Activated CD8-positive, alpha-beta memory T cell treated with anti-CD3 and anti-CD28 coated beads, Interleukin-2, amount 50 U/mL, for 1 hour (primary cell): Measurements from ENCODE around the gene SLC2A11.
"Not testable (repeated sequence)": the region's sequence is repeated elsewhere in the genome, so short reads cannot be mapped to it uniquely, and the experiment has no call there.

ENCODE experiments used
- DNase-seq: peaks from one replicate; pipeline ENCODE4 v3.0.0-alpha.2; 2020; ENCODE audit errors: extremely low read depth

Gene SLC2A11

DNA sequence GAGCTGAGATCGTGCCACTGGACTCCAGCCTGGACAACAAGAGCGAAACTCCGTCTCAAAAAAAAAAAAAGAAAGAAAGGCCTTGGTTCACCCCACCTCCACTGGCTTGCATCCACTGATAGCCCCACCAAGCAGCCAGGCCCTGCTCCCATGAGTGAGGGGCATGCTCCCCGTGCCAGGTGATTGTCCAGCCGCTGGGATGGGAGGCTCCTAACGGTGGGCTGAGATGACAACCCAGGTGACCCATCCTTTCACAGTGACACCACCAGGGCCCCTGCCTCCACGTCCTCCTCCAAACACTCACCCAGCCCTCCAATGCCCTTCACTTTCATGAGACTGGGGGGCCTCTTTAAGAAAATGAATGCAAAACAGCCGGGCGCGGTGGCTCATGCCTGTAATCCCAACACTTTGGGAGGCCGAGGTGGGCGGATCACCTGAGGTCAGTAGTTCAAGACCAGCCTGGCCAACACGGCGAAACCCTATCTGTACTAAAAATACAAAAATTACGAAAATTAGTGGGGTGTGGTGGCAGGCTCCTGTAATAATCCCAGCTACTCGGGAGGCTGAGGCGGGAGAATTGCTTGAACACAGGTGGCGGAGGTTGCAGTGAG lies 10.3 kb upstream of the SLC2A11 start:
- DNase-seq, result no peak

DNA sequence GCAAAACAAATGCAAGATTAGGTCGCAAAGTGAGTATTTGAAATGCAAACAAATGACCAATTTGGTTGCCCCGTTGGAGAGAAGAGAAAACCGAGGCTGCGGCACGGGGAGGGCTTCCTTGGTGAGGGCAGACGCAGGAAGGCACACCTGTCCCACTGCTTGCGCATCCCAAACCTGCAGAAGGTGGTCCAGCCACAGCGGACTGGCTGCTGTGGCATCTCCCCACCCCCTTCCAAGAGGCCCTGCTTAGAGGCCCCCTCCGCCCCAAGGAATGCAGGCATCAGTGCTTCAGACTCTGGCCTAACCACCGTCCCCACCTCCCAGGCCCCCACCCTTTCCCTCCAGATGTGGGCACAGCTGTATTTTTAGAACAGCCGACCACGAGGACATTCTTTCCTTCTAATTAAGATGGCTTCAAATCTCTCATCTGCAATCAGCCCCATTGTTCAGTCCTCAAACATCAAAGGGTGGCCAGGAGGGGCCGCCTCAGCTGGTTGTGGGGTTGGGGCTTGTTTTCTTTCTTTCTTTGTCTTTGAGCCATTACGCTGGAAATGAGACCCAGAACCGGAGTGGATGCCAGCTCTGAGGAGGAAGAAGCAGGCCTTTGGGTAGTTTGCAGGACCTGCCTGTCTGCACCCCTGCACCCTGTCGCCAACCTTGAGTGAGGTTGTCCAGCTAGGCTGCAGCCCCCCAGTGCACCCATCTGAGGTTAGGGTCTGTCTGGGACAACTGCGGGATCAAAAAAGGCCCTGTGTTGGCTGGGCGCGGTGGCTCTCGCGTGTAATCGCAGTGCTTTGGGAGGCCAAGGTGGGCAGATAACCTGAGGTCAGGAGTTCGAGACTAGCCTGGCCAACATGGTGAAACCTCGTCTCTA lies 9.4 kb upstream of the SLC2A11 start:
- no peak for DNase-seq

DNA sequence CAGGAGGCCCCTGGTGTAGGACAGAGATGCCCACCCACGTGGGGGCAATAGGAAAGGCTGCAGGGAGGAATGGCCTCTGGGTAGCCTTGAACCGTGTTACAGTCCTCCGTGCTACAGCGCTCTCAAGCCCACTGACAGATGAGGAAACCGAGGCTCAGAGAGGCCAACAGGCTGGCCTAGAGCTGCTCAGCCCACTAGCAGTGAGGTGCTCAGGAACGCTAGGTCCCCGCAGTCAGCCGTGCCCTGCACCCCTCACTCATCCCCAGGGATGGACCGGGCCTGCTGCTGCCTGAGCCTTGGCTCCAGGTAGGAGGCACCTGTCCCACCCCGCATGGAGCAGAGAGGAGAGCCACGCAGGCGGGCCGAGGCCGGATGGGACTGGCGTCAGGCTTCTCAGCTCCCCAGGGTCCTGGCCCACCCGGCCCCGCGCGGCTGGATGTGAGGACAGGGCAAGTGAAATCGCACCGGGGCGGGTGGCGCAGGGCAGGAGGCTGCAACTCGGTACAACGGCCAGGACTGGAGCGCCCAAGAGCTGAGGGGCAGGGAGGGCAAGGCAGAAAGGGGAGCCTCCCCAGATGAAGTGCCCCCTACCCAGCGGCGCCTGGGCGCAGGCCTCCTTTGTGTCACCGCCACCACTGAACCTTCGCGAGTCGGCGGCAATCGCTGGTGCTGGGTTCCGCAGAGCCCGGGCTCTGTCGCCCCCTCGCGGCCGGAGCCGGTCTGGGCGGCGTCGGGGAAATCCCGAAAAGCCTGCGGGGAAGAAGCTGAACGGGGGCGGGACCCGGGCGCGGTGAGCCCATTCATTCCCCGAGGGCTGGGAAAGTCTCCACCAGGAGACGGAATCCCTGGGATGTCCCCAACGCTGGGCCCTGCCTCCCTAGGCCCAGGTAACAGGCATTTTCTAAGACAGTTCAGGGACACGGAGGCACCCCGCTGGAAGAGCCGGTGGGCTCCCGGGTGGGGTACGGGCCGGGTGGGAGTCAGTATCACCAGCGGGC lies 8.4 kb upstream of the SLC2A11 start:
- no peak for DNase-seq

DNA sequence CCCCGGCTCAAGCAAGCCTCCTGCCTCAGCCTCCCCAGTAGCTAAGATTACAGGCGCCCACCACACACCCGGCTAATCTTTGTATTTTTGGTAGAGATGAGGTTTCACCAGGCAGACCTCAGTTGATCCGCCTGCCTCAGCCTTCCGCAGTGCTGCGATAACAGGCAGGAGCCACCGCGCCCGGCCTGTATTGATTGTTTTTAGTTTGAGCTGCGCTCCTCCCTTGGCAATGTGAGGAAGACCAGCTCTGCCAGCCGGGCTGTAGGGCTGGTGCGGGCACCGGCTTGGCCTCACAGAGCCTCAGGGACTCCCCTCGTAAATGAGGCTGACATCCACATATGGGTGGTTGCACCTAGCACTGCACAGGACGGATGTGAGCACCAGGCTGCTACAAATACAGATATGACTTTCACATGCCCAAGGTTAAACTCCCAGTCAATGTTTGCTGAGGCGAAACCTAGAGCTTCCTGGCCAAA lies 7.5 kb upstream of the SLC2A11 start:
- no peak for DNase-seq

DNA sequence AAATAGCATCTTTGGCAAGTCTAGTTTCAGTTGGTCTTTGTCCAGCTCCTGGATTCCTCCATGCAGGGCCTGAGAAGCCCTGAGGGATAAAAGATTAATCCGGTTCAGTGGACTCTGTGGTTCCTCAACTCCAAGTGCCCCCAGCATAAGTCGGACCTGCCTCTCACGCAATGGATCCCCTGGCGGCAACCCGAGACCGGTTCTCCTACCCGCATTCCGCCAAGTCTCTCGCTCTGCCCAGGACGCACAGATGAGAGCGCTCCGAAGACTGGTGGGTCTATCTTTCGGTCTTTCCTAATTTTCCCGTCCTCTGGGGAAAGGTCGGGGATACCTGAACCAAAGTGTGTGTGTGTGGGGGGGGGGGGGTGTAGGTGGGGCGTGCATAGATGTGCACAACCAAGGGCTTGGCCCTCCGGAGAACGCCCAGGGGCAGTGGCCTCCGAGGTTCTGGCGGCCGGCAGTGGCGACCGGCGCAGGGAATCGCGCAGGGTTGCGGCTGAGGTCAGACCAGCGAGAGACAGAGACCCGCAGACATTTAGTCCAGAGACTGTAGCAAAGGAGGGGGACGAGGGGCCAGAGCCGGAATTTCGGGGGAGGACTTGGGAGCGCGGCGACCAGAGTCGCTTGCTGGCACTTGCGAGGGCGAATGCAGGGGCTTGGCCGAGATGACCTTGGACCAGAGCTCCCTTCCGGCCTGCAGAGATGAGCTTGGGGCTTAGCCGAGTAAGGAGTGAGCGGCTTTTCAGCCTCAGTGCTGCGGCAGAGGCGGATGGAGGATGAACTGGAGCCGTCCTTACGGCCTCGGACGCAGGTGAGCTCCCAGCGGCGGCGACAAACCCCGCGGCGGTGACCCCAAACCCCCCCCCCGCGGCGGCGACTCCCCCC lies 712 bp upstream of the SLC2A11 start:
- no peak for DNase-seq

DNA sequence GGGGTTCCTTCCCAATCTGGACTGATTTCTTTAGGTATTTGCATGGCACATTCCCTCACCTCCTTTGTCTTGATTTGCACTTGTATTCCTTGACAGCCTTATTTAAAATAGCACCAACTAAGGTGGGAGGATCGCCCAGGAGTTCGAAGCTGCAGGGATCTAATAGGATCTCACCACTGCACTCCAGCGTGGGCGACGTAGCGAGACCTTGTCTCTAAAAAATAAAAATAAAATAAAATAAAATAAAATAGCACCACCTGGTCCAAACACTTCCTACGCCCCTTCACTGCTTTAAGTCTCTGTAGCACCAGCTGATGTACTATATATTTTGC lies 775 bp downstream of the SLC2A11 start:
- no peak for DNase-seq

DNA sequence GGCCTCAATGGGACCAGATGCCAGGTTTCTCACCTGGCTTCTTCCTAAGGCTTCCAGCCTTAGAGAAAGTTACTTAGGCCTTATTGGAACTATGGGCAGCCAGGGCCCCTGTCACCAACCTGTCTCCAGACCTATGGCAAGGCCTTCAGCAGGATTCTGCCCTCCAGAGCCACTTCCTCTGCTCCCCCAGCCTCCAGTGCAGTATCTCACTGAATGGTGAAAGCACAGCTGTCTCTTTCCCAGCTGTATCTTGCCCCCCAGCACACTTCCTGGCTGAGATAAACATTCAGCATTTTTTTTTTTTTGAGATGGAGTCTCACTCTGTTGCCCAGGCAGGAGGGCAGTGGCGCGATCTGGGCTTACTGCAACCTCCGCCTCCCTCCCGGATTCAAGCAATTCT lies 1.5 kb downstream of the SLC2A11 start:
- no peak for DNase-seq

DNA sequence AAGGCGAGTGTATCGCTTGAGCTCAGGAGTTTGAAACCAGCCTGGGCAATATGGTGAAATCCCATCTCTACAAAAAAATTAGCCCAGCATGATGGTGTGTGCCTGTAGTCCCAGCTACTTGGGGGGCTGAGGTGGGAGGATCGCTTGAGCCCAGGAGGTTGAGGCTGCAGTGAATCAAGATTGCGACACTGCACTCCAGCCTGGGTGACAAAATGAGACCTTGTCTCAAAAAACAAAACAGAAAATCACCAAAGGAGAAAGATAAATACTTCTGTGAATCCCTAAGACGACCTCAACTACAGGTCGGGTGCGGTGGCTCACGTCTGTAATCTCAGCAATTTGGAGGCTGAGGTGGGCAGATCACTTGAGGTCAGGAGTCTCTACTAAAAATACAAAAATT lies 2.5 kb downstream of the SLC2A11 start:
- DNase-seq, result not testable (repeated sequence)

DNA sequence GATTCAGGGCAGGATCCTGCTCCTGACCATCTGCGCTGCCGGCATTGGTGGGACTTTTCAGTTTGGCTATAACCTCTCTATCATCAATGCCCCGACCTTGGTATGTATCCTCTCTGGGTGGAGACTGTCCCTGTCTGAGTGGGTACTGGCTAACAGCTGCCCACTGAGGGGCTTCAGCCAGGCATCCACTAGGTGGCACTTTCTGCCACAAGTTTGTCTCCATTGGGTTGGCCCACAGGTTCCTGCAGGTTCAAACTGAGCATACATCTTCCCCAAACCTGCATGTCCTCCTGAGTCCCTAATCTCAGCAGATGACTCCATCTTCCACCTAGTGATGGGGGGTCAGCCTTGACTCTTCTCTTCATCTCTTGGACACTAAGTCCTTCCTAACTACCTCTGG lies 4.4 kb downstream of the SLC2A11 start:
- DNase-seq, result no peak

DNA sequence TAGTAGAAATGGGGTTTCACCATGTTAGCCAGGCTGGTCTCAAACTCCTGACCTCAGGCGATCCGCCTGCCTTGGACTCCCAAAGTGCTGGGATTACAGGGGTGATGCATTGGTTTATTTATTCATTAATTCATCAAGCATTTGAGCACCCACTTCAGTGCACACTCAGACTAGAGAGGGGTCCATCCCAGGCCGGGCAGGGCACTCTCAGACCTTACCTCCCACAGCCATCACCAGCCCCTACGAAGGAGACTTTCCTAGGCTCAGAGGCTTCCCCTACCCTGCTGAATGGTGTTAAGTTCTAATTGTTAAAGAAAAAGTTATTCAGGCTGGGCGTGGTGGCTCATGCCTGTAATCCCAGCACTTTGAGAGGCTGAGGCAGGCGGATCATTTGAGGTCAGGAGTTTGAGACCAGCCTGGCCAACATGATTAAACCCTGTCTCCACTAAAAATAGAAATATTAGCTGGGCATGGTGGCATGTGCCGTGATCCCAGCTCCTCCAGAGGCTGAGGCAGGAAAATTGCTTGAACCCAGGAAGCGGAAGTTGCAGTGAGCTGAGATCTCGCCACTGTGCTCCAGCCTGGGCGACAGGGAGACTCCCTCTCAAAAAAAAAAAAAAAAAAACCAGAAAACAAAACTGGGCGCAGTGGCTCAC lies 7.0 kb downstream of the SLC2A11 start:
- not testable (repeated sequence) for DNase-seq

DNA sequence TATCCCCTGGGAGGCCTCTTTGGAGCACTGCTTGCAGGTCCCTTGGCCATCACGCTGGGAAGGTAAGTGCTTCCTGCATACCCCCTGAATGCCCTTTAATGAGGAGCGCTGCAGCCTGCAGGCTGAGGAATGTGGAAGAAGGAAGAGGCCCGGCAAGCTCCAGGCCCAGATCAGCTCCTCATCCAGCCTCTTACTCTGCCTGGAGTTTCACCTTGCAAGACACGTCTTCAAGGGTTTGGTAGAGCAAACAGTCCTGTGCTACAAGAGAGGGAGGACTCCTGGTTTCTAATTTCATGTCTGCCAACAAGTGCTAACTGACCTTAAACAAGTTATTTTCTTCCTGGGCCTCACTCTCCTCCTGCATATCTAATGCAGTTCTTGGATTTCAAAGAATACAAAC lies 10.9 kb downstream of the SLC2A11 start:
- DNase-seq, result no peak

DNA sequence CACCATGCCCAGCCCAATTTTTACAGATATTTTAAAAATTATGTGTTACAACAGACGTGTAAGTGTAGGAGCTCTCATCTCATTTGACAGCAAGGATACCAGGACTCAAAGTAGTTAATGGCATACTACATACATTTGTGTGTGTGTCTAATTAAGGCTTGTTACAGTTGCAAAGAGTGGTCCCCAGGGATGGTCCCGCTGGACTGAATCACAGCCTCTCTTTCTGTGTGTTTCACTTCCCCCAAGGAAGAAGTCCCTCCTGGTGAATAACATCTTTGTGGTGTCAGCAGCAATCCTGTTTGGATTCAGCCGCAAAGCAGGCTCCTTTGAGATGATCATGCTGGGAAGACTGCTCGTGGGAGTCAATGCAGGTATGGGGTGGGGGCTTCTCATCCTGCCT lies 17.2 kb downstream of the SLC2A11 start:
- DNase-seq, result no peak

DNA sequence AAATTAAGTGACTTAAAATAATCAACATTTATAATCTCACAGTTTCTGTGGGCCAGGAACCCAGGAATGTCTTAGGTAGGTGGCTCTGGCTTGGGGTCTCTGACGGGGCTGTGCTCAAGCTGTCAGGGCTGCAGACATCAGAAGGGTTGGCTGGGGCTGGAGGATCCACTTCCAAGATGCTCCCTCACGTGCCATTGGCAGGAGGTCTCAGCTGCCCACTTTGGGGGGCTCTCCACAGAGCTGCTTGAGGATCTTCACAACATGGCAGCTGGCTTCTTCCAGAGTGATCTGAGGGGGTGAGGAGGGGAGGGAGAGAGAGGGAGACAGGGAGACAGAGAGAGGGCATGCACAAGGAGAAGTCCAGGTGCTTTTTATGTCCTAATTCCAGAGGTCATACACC lies 18.1 kb downstream of the SLC2A11 start:
- no peak for DNase-seq

DNA sequence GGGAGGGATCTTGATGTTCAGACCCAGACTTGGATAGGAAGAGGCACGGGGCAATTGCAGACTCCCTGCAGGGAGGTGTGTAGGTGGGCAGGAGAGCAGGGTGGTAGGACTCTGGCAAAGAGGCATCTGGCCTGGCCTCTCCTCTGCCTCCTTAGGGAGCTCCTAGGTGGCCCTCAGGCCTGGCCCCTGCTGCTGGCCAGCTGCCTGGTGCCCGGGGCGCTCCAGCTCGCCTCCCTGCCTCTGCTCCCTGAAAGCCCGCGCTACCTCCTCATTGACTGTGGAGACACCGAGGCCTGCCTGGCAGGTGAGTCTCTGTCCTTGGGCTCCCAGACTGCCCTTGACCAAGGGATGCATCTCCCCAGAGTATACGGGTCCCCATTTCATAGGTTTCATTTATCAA lies 19.9 kb downstream of the SLC2A11 start:
- DNase-seq, result no peak

DNA sequence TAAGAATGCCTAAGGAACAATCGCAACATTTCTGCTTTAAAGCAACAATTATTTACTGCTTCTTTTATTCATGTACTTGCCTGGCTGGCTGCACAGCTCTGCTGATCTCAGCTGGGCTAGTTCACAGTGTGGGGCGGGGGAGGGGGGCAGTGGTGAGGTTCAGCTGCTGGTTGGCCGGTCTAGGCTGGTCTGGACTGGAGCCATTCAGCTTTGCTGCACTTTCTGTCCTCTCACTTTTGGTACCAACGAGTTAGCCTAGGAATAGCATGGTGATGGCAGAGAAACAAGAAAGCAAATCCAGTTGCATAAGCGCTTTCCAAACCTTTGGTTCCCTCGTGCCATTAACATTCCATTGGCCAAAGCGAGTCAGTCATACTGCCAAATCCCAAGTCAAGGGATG lies 20.5 kb downstream of the SLC2A11 start:
- DNase-seq, result no peak

DNA sequence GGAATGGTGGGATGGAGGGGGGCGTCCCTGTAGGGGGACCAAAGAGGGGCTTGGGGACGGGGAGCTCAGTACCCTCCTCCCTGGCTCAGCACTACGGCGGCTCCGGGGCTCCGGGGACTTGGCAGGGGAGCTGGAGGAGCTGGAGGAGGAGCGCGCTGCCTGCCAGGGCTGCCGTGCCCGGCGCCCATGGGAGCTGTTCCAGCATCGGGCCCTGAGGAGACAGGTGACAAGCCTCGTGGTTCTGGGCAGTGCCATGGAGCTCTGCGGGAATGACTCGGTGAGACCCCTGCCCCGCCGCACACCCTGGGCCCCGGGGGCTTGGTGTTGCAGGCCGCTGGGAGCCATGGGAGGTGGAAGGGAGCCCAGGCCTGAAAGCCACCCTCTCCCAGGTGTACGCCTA lies 24.7 kb downstream of the SLC2A11 start:
- DNase-seq, result no peak

DNA sequence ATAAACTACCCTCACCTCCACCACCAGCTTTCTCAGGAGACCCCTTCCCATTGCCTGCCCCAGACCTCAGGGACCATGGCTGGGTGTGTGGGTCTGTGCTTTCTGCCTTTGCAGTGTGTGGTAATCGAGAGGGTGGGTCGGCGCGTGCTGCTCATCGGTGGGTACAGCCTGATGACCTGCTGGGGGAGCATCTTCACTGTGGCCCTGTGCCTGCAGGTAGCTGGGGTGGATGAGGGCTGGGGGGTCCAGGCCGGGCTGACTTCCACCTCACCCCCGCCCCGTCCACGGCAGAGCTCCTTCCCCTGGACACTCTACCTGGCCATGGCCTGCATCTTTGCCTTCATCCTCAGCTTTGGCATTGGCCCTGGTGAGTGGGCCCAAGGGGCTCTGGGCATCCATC lies 26.0 kb downstream of the SLC2A11 start:
- no peak for DNase-seq

DNA sequence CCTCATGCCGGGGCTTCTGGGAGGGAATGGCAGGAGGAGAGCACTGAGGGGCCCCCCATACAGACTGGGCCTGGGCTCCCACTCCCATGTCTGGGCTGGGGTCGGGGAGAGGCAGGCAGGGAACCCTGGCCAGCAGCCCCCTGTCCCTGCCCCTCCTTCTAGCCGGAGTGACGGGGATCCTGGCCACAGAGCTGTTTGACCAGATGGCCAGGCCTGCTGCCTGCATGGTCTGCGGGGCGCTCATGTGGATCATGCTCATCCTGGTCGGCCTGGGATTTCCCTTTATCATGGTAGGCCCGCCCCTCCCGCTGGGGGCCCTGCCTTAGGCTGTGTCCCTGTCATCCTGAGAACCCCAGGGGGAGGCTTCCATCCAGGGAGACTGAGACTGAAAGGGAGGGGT lies 26.5 kb downstream of the SLC2A11 start:
- DNase-seq, result no peak

DNA sequence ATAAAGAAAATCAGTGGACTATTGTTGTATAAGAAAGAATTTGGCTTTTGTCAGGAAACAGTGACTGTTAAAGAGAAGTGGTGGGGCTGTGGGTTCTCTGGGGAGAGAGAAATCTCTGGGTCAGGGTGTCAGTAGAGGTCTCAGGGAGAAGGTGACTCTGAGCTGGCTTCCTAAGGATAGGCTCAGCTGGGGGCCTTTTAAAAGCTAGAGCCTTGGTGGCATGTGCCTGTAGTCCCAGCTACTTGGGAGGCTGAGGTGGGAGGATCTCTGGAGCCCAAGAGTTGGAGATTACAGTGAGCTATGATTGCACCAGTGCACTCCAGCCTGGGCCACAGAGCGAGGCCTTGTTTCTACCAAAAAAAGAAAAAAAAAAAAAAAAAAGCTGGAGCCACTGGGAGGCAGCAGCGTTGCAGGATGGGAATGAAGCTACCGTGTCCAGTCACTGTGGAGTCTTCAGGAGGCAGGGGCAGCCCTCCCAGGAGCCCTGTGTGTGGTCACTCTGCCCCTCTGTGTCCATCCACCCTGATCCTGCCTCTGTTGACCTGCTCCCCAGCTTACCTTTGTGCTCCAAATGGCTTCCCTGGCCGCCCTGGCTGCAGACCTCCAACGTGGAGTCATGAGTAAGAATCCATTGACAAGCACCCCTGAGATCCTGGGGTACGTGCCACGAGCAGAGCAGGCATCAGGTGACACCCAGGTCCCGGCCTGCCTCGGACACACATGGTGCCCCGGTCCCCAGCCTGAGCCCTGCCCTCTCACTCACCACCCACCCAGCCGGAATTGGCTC lies 31.1 kb downstream of the SLC2A11 start:
- no peak for DNase-seq

DNA sequence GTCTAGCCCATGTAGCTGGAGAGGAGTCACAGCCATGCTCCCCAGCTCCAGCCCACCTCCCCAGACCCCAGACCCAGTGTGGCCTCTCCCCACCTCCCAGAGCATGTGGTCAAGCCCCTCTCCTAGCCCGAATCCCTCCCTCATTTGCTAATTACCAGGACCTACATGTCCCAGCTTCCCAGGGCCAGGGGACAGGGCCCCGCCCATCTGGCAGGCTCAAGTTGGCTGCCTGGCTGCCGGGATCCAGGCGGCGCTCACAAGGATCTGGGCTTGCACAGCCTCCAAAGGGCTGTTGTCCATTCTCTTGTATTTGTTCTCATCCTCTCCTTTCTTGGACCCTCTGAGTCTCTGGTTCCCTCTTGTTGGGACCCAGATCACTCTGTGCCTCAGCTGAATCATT lies 31.9 kb downstream of the SLC2A11 start:
- no peak for DNase-seq
